Measurements from ENCODE around the gene USH2A. TPM values are rescaled to one million over a fixed set of nuclear protein-coding genes. Genes with fewer than 3 reads are reported as not detected.

Gene USH2A
- total and polyA plus RNA-seq, 4 experiments from 2014 or later, result not detected

DNA sequence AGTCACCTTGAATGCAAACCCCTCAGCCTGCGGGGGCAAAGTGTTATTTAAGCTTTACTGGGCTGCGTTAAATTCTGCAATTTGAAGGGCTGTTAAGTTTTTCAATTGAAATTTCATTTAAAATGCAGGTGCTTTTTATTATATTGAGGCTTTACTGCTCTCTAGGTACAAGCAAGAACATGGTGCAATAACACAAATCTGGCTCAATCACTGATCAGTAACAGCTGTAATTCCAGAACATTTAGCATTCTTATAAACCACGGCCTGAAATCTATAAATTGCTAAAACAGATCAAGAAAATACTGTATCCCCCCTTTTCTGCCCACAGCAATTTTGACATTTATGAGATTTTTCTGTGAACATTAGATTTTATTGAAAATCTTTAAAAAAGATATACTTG is 533.4 kb downstream of the USH2A start:
- no peak overlapping the region for H3K27ac Mint-ChIP-seq
- CTCF ChIA-PET (ENCODE audit: partially characterized antibody), result no interaction called here
- DNase-seq, result no peak
- intact Hi-C loops (cut with micrococcal nuclease), result no loop called here
- Histone ChIP-seq H3K4me3 (ENCODE audit: low read length in 2 of 2) (no peak overlapping the region), H3K4me1 (ENCODE audit: insufficient read depth, low read length) (no peaks in the 10 kb centered on the region), H3K9me3 (ENCODE audit: control insufficient read depth in 1 of 2, low read length in 2 of 2) (no peaks in the 10 kb centered on the region), H3K27ac (ENCODE audit: low read depth, low read length) (no peak overlapping the region), H3K36me3 (ENCODE audit: insufficient read depth, low read length) (no peaks in the 10 kb centered on the region), H3K27me3 (ENCODE audit: insufficient read depth, low read length) (no peaks in the 10 kb centered on the region)
- H3K27me3 Mint-ChIP-seq, result no peaks in the 10 kb centered on the region
- H3K4me1 Mint-ChIP-seq, result no peaks in the 10 kb centered on the region
- POLR2A ChIA-PET (ENCODE audit: partially characterized antibody), result no interaction called here
- peaks cover 0 to 7% (median 3%) of the 10 kb centered on the region in 8 donors for H3K9me3 Mint-ChIP-seq
- no peaks in the 10 kb centered on the region for H3K36me3 Mint-ChIP-seq
- H3K4me3 Mint-ChIP-seq, result no peak overlapping the region

DNA sequence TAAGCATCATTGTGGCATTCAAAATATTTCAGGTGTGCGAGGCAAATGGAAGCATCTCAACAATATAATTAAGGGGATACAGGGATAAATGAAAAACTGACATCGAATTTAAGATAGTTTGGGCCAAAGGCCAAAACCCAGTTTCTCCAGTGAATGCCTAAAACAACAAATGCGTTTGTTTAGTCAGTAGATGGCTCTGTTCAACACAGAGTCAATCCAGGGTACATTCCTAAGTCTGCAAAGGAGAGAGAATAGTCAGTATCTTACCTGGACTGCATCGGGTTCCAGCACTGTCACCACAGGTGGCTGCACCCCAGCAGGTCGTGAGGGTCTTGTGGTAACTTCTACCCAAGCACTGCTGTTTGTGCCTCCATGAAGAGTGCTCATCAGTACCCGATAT is 535.1 kb downstream of the USH2A start:
- ChIA-PET CTCF (ENCODE audit: partially characterized antibody) (no interaction called here), POLR2A (ENCODE audit: partially characterized antibody) (no interaction called here)
- Mint-ChIP-seq H3K9me3 (peaks cover 0 to 9% (median 3%) of the 10 kb centered on the region in 8 donors), H3K36me3 (no peaks in the 10 kb centered on the region), H3K4me1 (no peaks in the 10 kb centered on the region), H3K27ac (no peak overlapping the region), H3K27me3 (no peaks in the 10 kb centered on the region), H3K4me3 (no peak overlapping the region)
- H3K4me1 ChIP-seq (ENCODE audit: insufficient read depth, low read length), result no peaks in the 10 kb centered on the region
- no peaks in the 10 kb centered on the region for H3K27me3 ChIP-seq (ENCODE audit: insufficient read depth, low read length)
- no peak for DNase-seq
- H3K4me3 ChIP-seq (ENCODE audit: low read length in 2 of 2), result no peak overlapping the region
- H3K27ac ChIP-seq (ENCODE audit: low read depth, low read length), result no peak overlapping the region
- no peaks in the 10 kb centered on the region for H3K36me3 ChIP-seq (ENCODE audit: insufficient read depth, low read length)
- intact Hi-C loops (cut with micrococcal nuclease), result no loop called here
- H3K9me3 ChIP-seq (ENCODE audit: control insufficient read depth in 1 of 2, low read length in 2 of 2), result no peaks in the 10 kb centered on the region

DNA sequence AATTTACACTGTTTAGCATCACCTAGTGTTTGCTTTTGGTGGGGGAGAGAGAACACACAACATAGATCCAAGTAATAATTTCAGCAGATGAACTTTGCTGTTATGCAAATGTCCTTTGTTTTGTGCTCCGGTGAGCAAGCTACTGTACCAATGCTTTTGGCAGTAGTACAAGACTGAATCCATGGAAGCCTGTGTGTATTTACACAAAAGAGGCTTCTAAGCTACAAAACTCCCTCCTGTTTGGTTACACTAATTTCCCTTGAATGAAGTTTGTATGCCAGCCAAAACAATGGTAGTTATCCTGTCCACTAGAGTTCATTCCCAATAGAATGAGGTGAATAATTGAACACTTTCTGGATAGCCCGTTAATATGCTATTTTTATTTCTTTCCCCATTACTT is 535.6 kb downstream of the USH2A start:
- H3K4me1 ChIP-seq (ENCODE audit: insufficient read depth, low read length), result no peaks in the 10 kb centered on the region
- no peak for DNase-seq
- peaks cover 0 to 9% (median 3%) of the 10 kb centered on the region in 8 donors for H3K9me3 Mint-ChIP-seq
- POLR2A ChIA-PET (ENCODE audit: partially characterized antibody), result no interaction called here
- no peaks in the 10 kb centered on the region for H3K9me3 ChIP-seq (ENCODE audit: control insufficient read depth in 1 of 2, low read length in 2 of 2)
- intact Hi-C loops (cut with micrococcal nuclease), result no loop called here
- H3K27me3 ChIP-seq (ENCODE audit: insufficient read depth, low read length), result no peaks in the 10 kb centered on the region
- H3K27me3 Mint-ChIP-seq, result no peaks in the 10 kb centered on the region
- no peak overlapping the region for H3K27ac ChIP-seq (ENCODE audit: low read depth, low read length)
- H3K4me3 Mint-ChIP-seq, result no peak overlapping the region
- H3K27ac Mint-ChIP-seq, result no peak overlapping the region
- H3K4me1 Mint-ChIP-seq, result no peaks in the 10 kb centered on the region
- CTCF ChIA-PET (ENCODE audit: partially characterized antibody), result no interaction called here
- H3K4me3 ChIP-seq (ENCODE audit: low read length in 2 of 2), result no peak overlapping the region
- H3K36me3 Mint-ChIP-seq, result no peaks in the 10 kb centered on the region
- H3K36me3 ChIP-seq (ENCODE audit: insufficient read depth, low read length), result no peaks in the 10 kb centered on the region

- POLR2A ChIA-PET (ENCODE audit: partially characterized antibody), result no interaction called here
- H3K4me1 Mint-ChIP-seq, result no peaks in the 10 kb centered on the region
Measured at GRCh38 chr1:215883004-215883403, 540.2 kb downstream of the USH2A start.

DNA sequence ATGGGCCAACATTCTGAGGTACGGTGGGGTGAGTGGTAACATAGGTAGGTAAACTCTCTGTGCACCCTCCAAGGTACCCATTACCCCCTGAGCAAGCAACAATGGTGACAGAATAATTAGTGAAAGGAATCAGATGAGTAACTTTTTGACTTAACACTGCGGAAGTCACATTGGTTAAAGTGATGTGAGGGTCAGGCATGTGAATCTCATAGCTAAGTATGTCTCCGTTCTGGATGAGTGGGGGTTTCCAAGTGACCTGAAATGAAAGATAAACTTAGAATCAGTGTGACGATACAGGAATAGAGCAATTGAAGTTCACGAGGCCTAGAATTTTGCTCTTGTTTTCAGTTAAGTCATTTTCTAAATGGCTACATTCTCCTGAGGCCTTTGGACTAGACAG is 544.4 kb downstream of the USH2A start:
- Histone ChIP-seq H3K36me3 (ENCODE audit: insufficient read depth, low read length) (no peaks in the 10 kb centered on the region), H3K9me3 (ENCODE audit: control insufficient read depth in 1 of 2, low read length in 2 of 2) (no peaks in the 10 kb centered on the region), H3K4me1 (ENCODE audit: insufficient read depth, low read length) (no peaks in the 10 kb centered on the region), H3K27me3 (ENCODE audit: insufficient read depth, low read length) (no peaks in the 10 kb centered on the region), H3K27ac (ENCODE audit: low read depth, low read length) (no peak overlapping the region), H3K4me3 (ENCODE audit: low read length in 2 of 2) (no peak overlapping the region)
- ChIA-PET POLR2A (ENCODE audit: partially characterized antibody) (no interaction called here), CTCF (ENCODE audit: partially characterized antibody) (no interaction called here)
- Mint-ChIP-seq H3K36me3 (no peaks in the 10 kb centered on the region), H3K27me3 (no peaks in the 10 kb centered on the region), H3K9me3 (peaks cover 2 to 13% (median 4%) of the 10 kb centered on the region in 8 donors), H3K4me3 (no peak overlapping the region), H3K4me1 (no peaks in the 10 kb centered on the region), H3K27ac (no peak overlapping the region)
- no peak for DNase-seq
- intact Hi-C loops (cut with micrococcal nuclease), result no loop called here

More at GRCh38 chr1:215883004-215883403, 540.2 kb downstream of the USH2A start:
- Mint-ChIP-seq H3K4me3 (no peak overlapping the region), H3K27ac (no peak overlapping the region), H3K9me3 (peaks cover 0 to 17% (median 5%) of the 10 kb centered on the region in 8 donors), H3K27me3 (no peaks in the 10 kb centered on the region), H3K36me3 (no peaks in the 10 kb centered on the region)
- intact Hi-C loops (cut with micrococcal nuclease), result no loop called here
- Histone ChIP-seq H3K36me3 (ENCODE audit: insufficient read depth, low read length) (no peaks in the 10 kb centered on the region), H3K4me3 (ENCODE audit: low read length in 2 of 2) (no peak overlapping the region), H3K27ac (ENCODE audit: low read depth, low read length) (no peak overlapping the region), H3K27me3 (ENCODE audit: insufficient read depth, low read length) (no peaks in the 10 kb centered on the region), H3K4me1 (ENCODE audit: insufficient read depth, low read length) (no peaks in the 10 kb centered on the region), H3K9me3 (ENCODE audit: control insufficient read depth in 1 of 2, low read length in 2 of 2) (no peaks in the 10 kb centered on the region)
- DNase-seq, result no peak
- CTCF ChIA-PET (ENCODE audit: partially characterized antibody), result no interaction called here

DNA sequence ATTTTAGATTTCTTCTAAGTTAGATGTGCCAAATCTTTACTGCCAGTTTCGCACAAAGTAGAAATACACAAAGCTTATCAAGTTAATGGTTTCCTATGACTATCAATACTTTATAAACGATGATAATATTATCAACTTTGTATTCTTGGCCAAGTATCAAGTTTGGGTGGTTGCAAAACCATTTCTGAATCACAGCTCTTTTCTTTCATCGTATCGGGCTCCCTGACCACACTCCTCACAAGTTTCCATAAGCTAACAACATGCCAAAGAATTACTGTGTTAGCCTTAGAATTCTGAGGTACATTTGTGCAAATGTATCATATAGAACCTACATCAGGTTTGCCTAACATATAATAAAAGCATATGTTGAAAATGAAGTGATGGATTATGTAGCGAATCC is 545.1 kb downstream of the USH2A start:
- Histone ChIP-seq H3K27me3 (ENCODE audit: insufficient read depth, low read length) (no peaks in the 10 kb centered on the region), H3K9me3 (ENCODE audit: control insufficient read depth in 1 of 2, low read length in 2 of 2) (no peaks in the 10 kb centered on the region), H3K4me3 (ENCODE audit: low read length in 2 of 2) (no peak overlapping the region), H3K36me3 (ENCODE audit: insufficient read depth, low read length) (no peaks in the 10 kb centered on the region), H3K27ac (ENCODE audit: low read depth, low read length) (no peak overlapping the region), H3K4me1 (ENCODE audit: insufficient read depth, low read length) (no peaks in the 10 kb centered on the region)
- no peak overlapping the region for H3K27ac Mint-ChIP-seq
- POLR2A ChIA-PET (ENCODE audit: partially characterized antibody), result no interaction called here
- no peak for DNase-seq
- H3K4me3 Mint-ChIP-seq, result no peak overlapping the region
- peaks cover 0 to 13% (median 4%) of the 10 kb centered on the region in 8 donors for H3K9me3 Mint-ChIP-seq
- intact Hi-C loops (cut with micrococcal nuclease), result no loop called here
- H3K27me3 Mint-ChIP-seq, result no peaks in the 10 kb centered on the region
- H3K36me3 Mint-ChIP-seq, result no peaks in the 10 kb centered on the region
- CTCF ChIA-PET (ENCODE audit: partially characterized antibody), result no interaction called here
- no peaks in the 10 kb centered on the region for H3K4me1 Mint-ChIP-seq

DNA sequence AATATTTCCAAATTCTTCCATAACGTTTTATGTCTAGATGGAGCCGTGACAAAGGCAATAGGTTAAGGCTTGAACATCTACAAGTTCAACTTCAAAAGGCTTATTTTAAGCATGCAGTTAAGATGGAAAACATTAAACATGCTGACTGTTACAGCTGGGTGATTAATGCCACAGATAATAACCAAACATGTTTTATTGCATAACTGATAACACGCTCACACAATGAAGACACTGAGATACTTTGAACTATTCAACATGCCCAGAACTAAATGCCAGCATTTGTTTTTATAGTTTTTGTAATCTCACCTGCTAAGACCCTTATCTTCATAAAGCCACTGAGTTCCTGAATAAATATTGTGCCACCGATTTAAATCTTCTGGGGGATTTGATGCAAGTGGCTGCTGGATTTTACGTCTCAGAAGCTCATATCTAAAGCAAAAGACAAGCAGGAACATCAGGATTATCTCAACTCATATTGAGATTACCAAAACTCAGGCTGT is 545.7 kb downstream of the USH2A start:
- Mint-ChIP-seq H3K27ac (no peak overlapping the region), H3K4me3 (no peak overlapping the region), H3K36me3 (no peaks in the 10 kb centered on the region), H3K4me1 (no peaks in the 10 kb centered on the region), H3K27me3 (no peaks in the 10 kb centered on the region), H3K9me3 (peaks cover 0 to 13% (median 4%) of the 10 kb centered on the region in 8 donors)
- Histone ChIP-seq H3K27me3 (ENCODE audit: insufficient read depth, low read length) (no peaks in the 10 kb centered on the region), H3K4me3 (ENCODE audit: low read length in 2 of 2) (no peak overlapping the region), H3K9me3 (ENCODE audit: control insufficient read depth in 1 of 2, low read length in 2 of 2) (no peaks in the 10 kb centered on the region), H3K27ac (ENCODE audit: low read depth, low read length) (no peak overlapping the region), H3K36me3 (ENCODE audit: insufficient read depth, low read length) (no peaks in the 10 kb centered on the region), H3K4me1 (ENCODE audit: insufficient read depth, low read length) (no peaks in the 10 kb centered on the region)
- intact Hi-C loops (cut with micrococcal nuclease), result no loop called here
- ChIA-PET CTCF (ENCODE audit: partially characterized antibody) (no interaction called here), POLR2A (ENCODE audit: partially characterized antibody) (no interaction called here)
- DNase-seq, result no peak

DNA sequence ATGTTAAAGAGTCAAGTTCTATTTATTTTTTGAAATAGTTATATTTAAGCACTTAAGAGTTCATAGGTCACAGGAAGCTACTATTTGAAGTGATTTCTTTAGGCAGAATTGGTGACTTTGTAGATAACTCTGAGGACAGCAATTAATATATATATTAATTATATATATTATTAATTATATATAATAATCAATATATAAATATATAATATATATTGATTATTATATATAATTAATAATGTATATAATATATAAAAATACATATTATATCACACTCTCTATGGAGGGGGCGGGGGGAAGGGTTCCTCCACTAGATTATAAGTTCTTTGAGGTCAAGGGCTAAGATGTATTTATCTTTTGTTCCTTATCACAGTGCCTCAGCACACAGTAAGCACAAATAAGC is 547.5 kb downstream of the USH2A start:
- no peak for DNase-seq
- ChIA-PET CTCF (ENCODE audit: partially characterized antibody) (interaction anchor here (1.4 kb wide), 1 partner anchor 18 kb away, joined by 3 read pairs; no protein-coding TSS in a partner anchor), POLR2A (ENCODE audit: partially characterized antibody) (no interaction called here)
- Mint-ChIP-seq H3K36me3 (no peaks in the 10 kb centered on the region), H3K27ac (no peak overlapping the region), H3K4me1 (no peaks in the 10 kb centered on the region), H3K27me3 (no peaks in the 10 kb centered on the region), H3K9me3 (peaks cover 0 to 9% (median 4%) of the 10 kb centered on the region in 8 donors), H3K4me3 (no peak overlapping the region)
- no peak overlapping the region for H3K27ac ChIP-seq (ENCODE audit: low read depth, low read length)
- H3K4me1 ChIP-seq (ENCODE audit: insufficient read depth, low read length), result no peaks in the 10 kb centered on the region
- H3K36me3 ChIP-seq (ENCODE audit: insufficient read depth, low read length), result no peaks in the 10 kb centered on the region
- no peaks in the 10 kb centered on the region for H3K9me3 ChIP-seq (ENCODE audit: control insufficient read depth in 1 of 2, low read length in 2 of 2)
- no peaks in the 10 kb centered on the region for H3K27me3 ChIP-seq (ENCODE audit: insufficient read depth, low read length)
- no peak overlapping the region for H3K4me3 ChIP-seq (ENCODE audit: low read length in 2 of 2)
- intact Hi-C loops (cut with micrococcal nuclease), result no loop called here

Measured in CD4-positive, alpha-beta memory T cell (primary cell).